Upper lobe of right lung (tissue), 1 donor: ENCODE data around the gene KCNE4. TPM values are rescaled to one million over a fixed set of nuclear protein-coding genes. Genes with fewer than 3 reads are reported as not detected.

Experiments used
- ATAC-seq: fragments of 200-7000 bp; cut with Tn5 transposase; one replicate; pipeline ENCODE4 v1.9.1; 2020; ENCODE audit warnings: mild to moderate bottlenecking, moderate library complexity
- DNase-seq: peaks from one replicate; pipeline ENCODE4 v3.0.0-alpha.2; 2020
- H3K27ac ChIP-seq: fragments of 200-600 bp; one replicate; pipeline ENCODE4 v1.8.0; 2022
- H3K27me3 ChIP-seq: fragments of 200-600 bp; one replicate; pipeline ENCODE4 v1.8.0; 2022; ENCODE audit warnings: mild to moderate bottlenecking
- H3K36me3 ChIP-seq: fragments of 200-600 bp; one replicate; pipeline ENCODE4 v1.8.0; 2022
- H3K4me1 ChIP-seq: fragments of 200-600 bp; one replicate; pipeline ENCODE4 v1.8.0; 2022
- H3K4me3 ChIP-seq: fragments of 200-600 bp; one replicate; pipeline ENCODE4 v1.8.0; 2022; ENCODE audit warnings: mild to moderate bottlenecking
- H3K9me3 ChIP-seq: fragments of 200-600 bp; one replicate; pipeline ENCODE4 v1.8.0; 2022
- intact Hi-C: fragments of 100-400 bp; cut with DNase I; formaldehyde crosslinking; loops from one replicate; pipeline ENCODE4 v1.11.0; 2022
- total RNA-seq: library from RNA; stranded (reverse); fragmentation: NEBNext Ultra II Directional; extraction: Animal tissue kit (Norgen Biotek cat#: 25700); gene quantifications from one replicate; pipeline ENCODE4 v1.2.1, GENCODE V29; 2021
- TF ChIP-seq, protein P1 (sequence below): fragments of 200-600 bp; IDR thresholded peaks from one replicate; pipeline ENCODE4 v1.8.0; 2022; ENCODE audit warnings: antibody characterized with exemption
- donor health status: DM: no; HTN: yes; CAD: no; lungs with severe emphysema.

KCNE4 gene
- total RNA-seq, 1 donor from 2014 or later, result 0.61 TPM

GRCh38 chr2:223055836-223056235 lies 3.8 kb downstream of the KCNE4 start:
- ATAC-seq (peak; percentile 32), DNase-seq (no peak)
- Histone ChIP-seq H3K36me3 (no peaks in the 10 kb centered on the region), H3K4me1 (peaks cover 10% of the 10 kb centered on the region), H3K27ac (no peak overlapping the region), H3K9me3 (no peaks in the 10 kb centered on the region), H3K4me3 (no peak overlapping the region), H3K27me3 (no peaks in the 10 kb centered on the region)
- TF ChIP-seq, protein P1, sequence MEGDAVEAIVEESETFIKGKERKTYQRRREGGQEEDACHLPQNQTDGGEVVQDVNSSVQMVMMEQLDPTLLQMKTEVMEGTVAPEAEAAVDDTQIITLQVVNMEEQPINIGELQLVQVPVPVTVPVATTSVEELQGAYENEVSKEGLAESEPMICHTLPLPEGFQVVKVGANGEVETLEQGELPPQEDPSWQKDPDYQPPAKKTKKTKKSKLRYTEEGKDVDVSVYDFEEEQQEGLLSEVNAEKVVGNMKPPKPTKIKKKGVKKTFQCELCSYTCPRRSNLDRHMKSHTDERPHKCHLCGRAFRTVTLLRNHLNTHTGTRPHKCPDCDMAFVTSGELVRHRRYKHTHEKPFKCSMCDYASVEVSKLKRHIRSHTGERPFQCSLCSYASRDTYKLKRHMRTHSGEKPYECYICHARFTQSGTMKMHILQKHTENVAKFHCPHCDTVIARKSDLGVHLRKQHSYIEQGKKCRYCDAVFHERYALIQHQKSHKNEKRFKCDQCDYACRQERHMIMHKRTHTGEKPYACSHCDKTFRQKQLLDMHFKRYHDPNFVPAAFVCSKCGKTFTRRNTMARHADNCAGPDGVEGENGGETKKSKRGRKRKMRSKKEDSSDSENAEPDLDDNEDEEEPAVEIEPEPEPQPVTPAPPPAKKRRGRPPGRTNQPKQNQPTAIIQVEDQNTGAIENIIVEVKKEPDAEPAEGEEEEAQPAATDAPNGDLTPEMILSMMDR, result no peak
- intact Hi-C loops, result no loop called here

DNA sequence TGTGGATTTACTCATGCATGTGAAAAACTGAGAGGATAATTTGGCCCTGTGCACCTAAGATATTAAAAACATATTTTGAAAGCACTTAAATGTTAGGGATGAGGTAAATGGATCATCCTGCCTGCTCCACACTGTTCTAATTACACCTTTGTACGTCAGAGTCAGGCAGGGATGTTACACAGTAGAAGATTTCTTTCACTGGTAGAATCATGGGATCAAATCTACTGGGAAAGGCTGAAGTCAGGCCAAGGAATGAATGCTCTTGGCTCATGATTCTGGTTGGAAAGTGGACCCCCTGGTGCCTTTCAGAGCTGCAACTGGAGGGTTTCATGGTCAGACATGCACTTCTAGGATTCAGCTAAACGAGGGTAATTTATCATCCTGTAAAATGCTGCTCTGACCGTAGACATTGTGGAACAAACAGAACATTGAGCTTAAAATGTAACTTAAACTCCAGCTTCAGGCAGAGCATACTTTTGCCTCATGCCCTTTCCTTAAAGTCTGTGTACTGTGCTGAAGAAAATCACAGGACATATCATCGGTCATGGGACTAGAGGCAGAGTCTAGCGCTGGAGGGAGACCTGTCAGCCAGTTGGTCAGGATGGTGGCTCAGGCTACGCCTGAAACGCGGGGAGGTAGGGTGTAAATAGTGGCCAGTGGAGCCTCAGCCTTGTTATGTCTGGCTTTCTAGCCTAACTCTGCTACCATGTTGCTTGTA lies 4.9 kb downstream of the KCNE4 start:
- TF ChIP-seq, protein P1, result no peak
- intact Hi-C loops, result no loop called here
- Histone ChIP-seq H3K27ac (no peak overlapping the region), H3K27me3 (no peaks in the 10 kb centered on the region), H3K36me3 (no peaks in the 10 kb centered on the region), H3K9me3 (no peaks in the 10 kb centered on the region), H3K4me1 (peaks cover 10% of the 10 kb centered on the region), H3K4me3 (no peak overlapping the region)
- DNase-seq (no peak), ATAC-seq (no peak)

DNA sequence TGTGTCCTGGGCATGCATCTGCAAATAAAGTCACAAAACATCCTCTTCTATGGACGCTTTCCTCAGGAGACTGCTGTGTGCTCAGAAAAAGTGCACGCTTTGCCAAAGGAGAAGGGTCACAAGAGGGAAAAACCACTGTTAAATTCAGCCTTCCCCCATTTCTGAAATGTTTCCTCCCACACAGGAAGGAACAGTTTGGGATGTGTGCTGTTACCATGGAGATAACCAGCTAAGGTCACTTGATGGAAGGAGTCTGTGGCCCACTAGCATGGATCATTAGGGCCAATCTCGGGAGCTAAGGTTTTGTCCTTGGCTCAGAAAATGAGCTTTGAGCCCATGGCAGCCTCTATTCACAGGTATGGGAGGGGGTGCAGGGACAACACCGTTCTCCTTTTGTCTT lies 5.6 kb downstream of the KCNE4 start:
- intact Hi-C loops, result no loop called here
- no peaks in the 10 kb centered on the region for H3K9me3 ChIP-seq
- no peak overlapping the region for H3K4me3 ChIP-seq
- H3K4me1 ChIP-seq, result peaks cover 6% of the 10 kb centered on the region
- no peaks in the 10 kb centered on the region for H3K36me3 ChIP-seq
- ATAC-seq (no peak), DNase-seq (no peak)
- H3K27me3 ChIP-seq, result no peaks in the 10 kb centered on the region
- H3K27ac ChIP-seq, result no peak overlapping the region
- TF ChIP-seq, protein P1, result no peak

GRCh38 chr2:223058952-223059716 lies 7.1 kb downstream of the KCNE4 start:
- Histone ChIP-seq H3K4me3 (no peak overlapping the region), H3K4me1 (peaks cover 5% of the 10 kb centered on the region), H3K27me3 (no peaks in the 10 kb centered on the region), H3K27ac (no peak overlapping the region), H3K9me3 (no peaks in the 10 kb centered on the region), H3K36me3 (no peaks in the 10 kb centered on the region)
- TF ChIP-seq, protein P1, result no peak
- no peak for ATAC-seq
- intact Hi-C loops, result no loop called here
- no peak for DNase-seq

DNA sequence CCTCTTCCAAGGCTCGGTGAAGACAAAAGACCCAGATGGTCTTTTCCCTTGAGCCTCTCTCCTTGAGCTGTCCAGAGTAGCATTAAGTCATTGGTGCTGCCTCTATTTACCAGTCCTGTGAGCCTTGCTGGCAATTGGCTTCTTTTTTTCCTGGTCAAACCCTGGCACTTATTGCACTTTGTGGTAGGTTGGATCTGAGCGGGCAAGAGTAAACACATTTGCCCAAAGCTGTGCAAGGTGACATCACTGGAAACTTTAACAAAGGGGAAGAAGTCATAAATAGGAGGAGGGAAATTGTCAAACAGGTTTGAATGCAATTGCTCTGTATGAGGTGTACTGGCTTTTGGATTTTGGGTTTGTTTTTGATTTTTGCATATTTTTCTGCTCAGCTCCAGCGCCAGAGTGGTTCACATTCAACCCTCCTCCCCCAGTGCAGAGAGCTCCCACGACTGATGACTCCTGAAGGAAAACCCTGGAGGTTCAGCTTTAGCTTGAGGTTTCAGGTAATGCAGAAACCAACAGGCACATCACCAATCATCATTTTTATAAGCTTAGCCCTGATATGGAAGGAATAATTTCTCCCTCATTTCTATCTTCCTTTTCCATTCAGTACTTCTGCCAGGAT lies 8.3 kb downstream of the KCNE4 start:
- DNase-seq (no peak), ATAC-seq (no peak)
- no peaks in the 10 kb centered on the region for H3K9me3 ChIP-seq
- H3K27ac ChIP-seq, result no peak overlapping the region
- H3K27me3 ChIP-seq, result no peaks in the 10 kb centered on the region
- no peaks in the 10 kb centered on the region for H3K36me3 ChIP-seq
- no peak overlapping the region for H3K4me3 ChIP-seq
- TF ChIP-seq, protein P1, result no peak
- intact Hi-C loops, result no loop called here
- peaks cover 5% of the 10 kb centered on the region for H3K4me1 ChIP-seq
